Activated CD8-positive, alpha-beta memory T cell treated with anti-CD3 and anti-CD28 coated beads, Interleukin-2, amount 50 U/mL, for 24 hours (primary cell): ENCODE measurements around the gene PRDM5.

ENCODE experiments used
- DNase-seq: peaks from one replicate; pipeline ENCODE4 v3.0.0-alpha.2; 2020; ENCODE audit errors: extremely low read depth

PRDM5 gene

GRCh38 chr4:120704538-120704937, 218.0 kb downstream of the PRDM5 start:
- DNase-seq: no peak

- DNase-seq: no peak
These were observed 218.6 kb downstream of the PRDM5 start for GRCh38 chr4:120703908-120704307.

- no peak for DNase-seq
These were observed 223.2 kb downstream of the PRDM5 start for GRCh38 chr4:120699354-120699753.

- DNase-seq: no peak
These were observed 227.6 kb downstream of the PRDM5 start for GRCh38 chr4:120694973-120695372.

- DNase-seq: no peak
These were observed 228.7 kb downstream of the PRDM5 start for GRCh38 chr4:120693816-120694215.

GRCh38 chr4:120692964-120693363, 229.6 kb downstream of the PRDM5 start:
- DNase-seq: no peak

GRCh38 chr4:120691536-120691935, 231.0 kb downstream of the PRDM5 start:
- no peak for DNase-seq

- DNase-seq: no peak
These were observed 231.4 kb downstream of the PRDM5 start for GRCh38 chr4:120691106-120691505.

- no peak for DNase-seq
These were observed 233.7 kb downstream of the PRDM5 start for GRCh38 chr4:120688791-120689190.

- DNase-seq: no peak
These were observed 236.7 kb downstream of the PRDM5 start for GRCh38 chr4:120685756-120686278.

GRCh38 chr4:120683897-120684540, 238.5 kb downstream of the PRDM5 start:
- DNase-seq: no peak

- no peak for DNase-seq
These were observed 239.5 kb downstream of the PRDM5 start for GRCh38 chr4:120682981-120683380.

GRCh38 chr4:120680647-120681228, 241.8 kb downstream of the PRDM5 start:
- DNase-seq: no peak

GRCh38 chr4:120673696-120674095, 248.8 kb downstream of the PRDM5 start:
- no peak for DNase-seq

- no peak for DNase-seq
These were observed 249.9 kb downstream of the PRDM5 start for GRCh38 chr4:120672558-120673147.

- no peak for DNase-seq
These were observed 250.4 kb downstream of the PRDM5 start for GRCh38 chr4:120672076-120672475.

- DNase-seq: no peak
These were observed 251.0 kb downstream of the PRDM5 start for GRCh38 chr4:120671538-120671937.

GRCh38 chr4:120667102-120667501, 255.4 kb downstream of the PRDM5 start:
- DNase-seq: no peak

- DNase-seq: no peak
These were observed 257.7 kb downstream of the PRDM5 start for GRCh38 chr4:120664851-120665250.

GRCh38 chr4:120659616-120660170, 262.8 kb downstream of the PRDM5 start:
- DNase-seq: no peak

GRCh38 chr4:120658772-120659171, 263.8 kb downstream of the PRDM5 start:
- no peak for DNase-seq

- no peak for DNase-seq
These were observed 268.5 kb downstream of the PRDM5 start for GRCh38 chr4:120653804-120654573.
